Stimulated activated naive CD8-positive, alpha-beta T cell treated with anti-CD3 and anti-CD28 coated beads, Interleukin-15, amount 100 ng/mL, for 72 hours (primary cell): ENCODE data around the gene C5orf47.
A peak's percentile ranks its signal among the peaks of the same experiment; 100 is the strongest.

ENCODE experiments used
- ATAC-seq: fragments of 150-1000 bp; cut with Tn5 transposase; 2 replicates; pipeline ENCODE4 v1.10.0; 2021; ENCODE audit warnings: mild to moderate bottlenecking, moderate library complexity
- DNase-seq, 2 donors: peaks; one replicate each; pipeline ENCODE4 v3.0.0; 2021 to 2022
- H3K27ac Mint-ChIP-seq, 2 donors: one replicate each; pipeline ENCODE4 v1.8.0; 2022; ENCODE audit warnings: mild to moderate bottlenecking in 2 of 2, mixed read lengths in 2 of 2, moderate library complexity in 2 of 2
- H3K27me3 Mint-ChIP-seq: one replicate; pipeline ENCODE4 v1.8.0; 2022; ENCODE audit warnings: mixed read lengths
- H3K4me1 Mint-ChIP-seq: one replicate; pipeline ENCODE4 v1.8.0; 2022; ENCODE audit warnings: mild to moderate bottlenecking, mixed read lengths
- H3K4me3 Mint-ChIP-seq, 2 donors: one replicate each; pipeline ENCODE4 v1.8.0; 2022; ENCODE audit warnings: mild to moderate bottlenecking in 2 of 2, mixed read lengths in 2 of 2, moderate library complexity in 1 of 2
- H3K9me3 Mint-ChIP-seq, 2 donors: one replicate each; pipeline ENCODE4 v1.8.0; 2022; ENCODE audit warnings: mixed read lengths in 2 of 2

C5orf47 gene

GRCh38 chr5:173988554-173989431 lies at the start of gene C5orf47:
C5orf47 (plus strand) TSS chr5:173989170; CDS start chr5:173989264, 94 bp downstream.
- ATAC-seq, result peak; percentile 82
- no peaks in the 10 kb centered on the region for H3K4me1 Mint-ChIP-seq
- H3K27ac Mint-ChIP-seq, result no peak within 1 kb of the TSS
- no peak for DNase-seq
- no peaks in the 10 kb centered on the region for H3K9me3 Mint-ChIP-seq
- H3K27me3 Mint-ChIP-seq, result peaks cover 14% of the 10 kb centered on the region
- no peak within 1 kb of the TSS for H3K4me3 Mint-ChIP-seq

- H3K27ac Mint-ChIP-seq, result no peak overlapping the region
- ATAC-seq (no peak), DNase-seq (no peak)
- H3K27me3 Mint-ChIP-seq, result no peaks in the 10 kb centered on the region
- peaks cover 5% of the 10 kb centered on the region for H3K4me1 Mint-ChIP-seq
- H3K9me3 Mint-ChIP-seq, result no peaks in the 10 kb centered on the region
- H3K4me3 Mint-ChIP-seq, result no peak overlapping the region
These were observed 48.7 kb upstream of the C5orf47 start for GRCh38 chr5:173940269-173940668.

GRCh38 chr5:173941102-173941501 lies 47.9 kb upstream of the C5orf47 start:
- Mint-ChIP-seq H3K4me1 (peaks cover 5% of the 10 kb centered on the region), H3K9me3 (no peaks in the 10 kb centered on the region), H3K4me3 (no peak overlapping the region), H3K27ac (no peak overlapping the region), H3K27me3 (no peaks in the 10 kb centered on the region)
- ATAC-seq, result no peak
- no peak for DNase-seq

- peak overlapping the region in 1 of 2 donors; percentile 76 for H3K27ac Mint-ChIP-seq
- ATAC-seq, result no peak
- no peaks in the 10 kb centered on the region for H3K27me3 Mint-ChIP-seq
- peaks cover 5% of the 10 kb centered on the region for H3K4me1 Mint-ChIP-seq
- H3K4me3 Mint-ChIP-seq, result no peak overlapping the region
- DNase-seq, result no peak
- H3K9me3 Mint-ChIP-seq, result no peaks in the 10 kb centered on the region
These were observed 47.1 kb upstream of the C5orf47 start for GRCh38 chr5:173941758-173942401.

GRCh38 chr5:173944511-173944910 lies 44.5 kb upstream of the C5orf47 start:
- H3K4me3 Mint-ChIP-seq, result no peak overlapping the region
- no peaks in the 10 kb centered on the region for H3K4me1 Mint-ChIP-seq
- no peak for DNase-seq
- H3K9me3 Mint-ChIP-seq, result no peaks in the 10 kb centered on the region
- no peak for ATAC-seq
- H3K27ac Mint-ChIP-seq, result peak overlapping the region in 1 of 2 donors; percentile 41
- no peaks in the 10 kb centered on the region for H3K27me3 Mint-ChIP-seq

GRCh38 chr5:173945160-173945559 lies 43.8 kb upstream of the C5orf47 start:
- Mint-ChIP-seq H3K27ac (no peak overlapping the region), H3K4me1 (no peaks in the 10 kb centered on the region), H3K27me3 (no peaks in the 10 kb centered on the region), H3K4me3 (no peak overlapping the region), H3K9me3 (no peaks in the 10 kb centered on the region)
- ATAC-seq (no peak), DNase-seq (no peak)

- Mint-ChIP-seq H3K4me3 (no peak overlapping the region), H3K9me3 (no peaks in the 10 kb centered on the region), H3K27me3 (no peaks in the 10 kb centered on the region), H3K4me1 (no peaks in the 10 kb centered on the region), H3K27ac (no peak overlapping the region)
- DNase-seq (no peak), ATAC-seq (no peak)
These were observed 42.6 kb upstream of the C5orf47 start for GRCh38 chr5:173946323-173946722.

- DNase-seq (no peak), ATAC-seq (no peak)
- no peak overlapping the region for H3K27ac Mint-ChIP-seq
- no peaks in the 10 kb centered on the region for H3K4me1 Mint-ChIP-seq
- no peaks in the 10 kb centered on the region for H3K27me3 Mint-ChIP-seq
- H3K9me3 Mint-ChIP-seq, result no peaks in the 10 kb centered on the region
- no peak overlapping the region for H3K4me3 Mint-ChIP-seq
These were observed 38.1 kb upstream of the C5orf47 start for GRCh38 chr5:173950829-173951228.

- ATAC-seq (no peak), DNase-seq (no peak)
- H3K9me3 Mint-ChIP-seq, result no peaks in the 10 kb centered on the region
- H3K27ac Mint-ChIP-seq, result no peak overlapping the region
- H3K4me1 Mint-ChIP-seq, result no peaks in the 10 kb centered on the region
- no peak overlapping the region for H3K4me3 Mint-ChIP-seq
- no peaks in the 10 kb centered on the region for H3K27me3 Mint-ChIP-seq
These were observed 35.4 kb upstream of the C5orf47 start for GRCh38 chr5:173953528-173954090.

- H3K27me3 Mint-ChIP-seq, result no peaks in the 10 kb centered on the region
- no peaks in the 10 kb centered on the region for H3K4me1 Mint-ChIP-seq
- DNase-seq (no peak), ATAC-seq (no peak)
- H3K4me3 Mint-ChIP-seq, result no peak overlapping the region
- H3K27ac Mint-ChIP-seq, result no peak overlapping the region
- H3K9me3 Mint-ChIP-seq, result no peaks in the 10 kb centered on the region
These were observed 34.1 kb upstream of the C5orf47 start for GRCh38 chr5:173954671-173955521.

GRCh38 chr5:173960986-173961385 lies 28.0 kb upstream of the C5orf47 start:
- H3K27me3 Mint-ChIP-seq, result no peaks in the 10 kb centered on the region
- no peak overlapping the region for H3K27ac Mint-ChIP-seq
- no peak overlapping the region for H3K4me3 Mint-ChIP-seq
- no peaks in the 10 kb centered on the region for H3K9me3 Mint-ChIP-seq
- peaks cover 17% of the 10 kb centered on the region for H3K4me1 Mint-ChIP-seq
- ATAC-seq (no peak), DNase-seq (no peak)

- Mint-ChIP-seq H3K4me1 (peaks cover 17% of the 10 kb centered on the region), H3K4me3 (no peak overlapping the region), H3K27me3 (no peaks in the 10 kb centered on the region), H3K9me3 (no peaks in the 10 kb centered on the region), H3K27ac (peak overlapping the region in 1 of 2 donors; percentile 52)
- no peak for ATAC-seq
- no peak for DNase-seq
These were observed 27.6 kb upstream of the C5orf47 start for GRCh38 chr5:173961418-173961817.

- Mint-ChIP-seq H3K4me1 (peaks cover 17% of the 10 kb centered on the region), H3K27ac (no peak overlapping the region), H3K4me3 (no peak overlapping the region), H3K27me3 (no peaks in the 10 kb centered on the region), H3K9me3 (no peaks in the 10 kb centered on the region)
- no peak for ATAC-seq
- DNase-seq, result no peak
These were observed 26.5 kb upstream of the C5orf47 start for GRCh38 chr5:173962436-173962972.

GRCh38 chr5:173963182-173963838 lies 25.7 kb upstream of the C5orf47 start:
- no peak overlapping the region for H3K4me3 Mint-ChIP-seq
- H3K27me3 Mint-ChIP-seq, result no peaks in the 10 kb centered on the region
- H3K27ac Mint-ChIP-seq, result peak overlapping the region in 1 of 2 donors; percentile 24
- ATAC-seq (no peak), DNase-seq (no peak)
- H3K9me3 Mint-ChIP-seq, result no peaks in the 10 kb centered on the region
- H3K4me1 Mint-ChIP-seq, result peaks cover 17% of the 10 kb centered on the region
